GM18868 (cell line): ENCODE measurements around the gene JUP.
"Not testable (repeated sequence)": the region's sequence is repeated elsewhere in the genome, so short reads cannot be mapped to it uniquely, and the experiment has no call there.

Experiments used
- ATAC-seq: cut with Tn5 transposase; IDR thresholded peaks from one replicate; pipeline ENCODE4 v1.9.1; 2021; ENCODE audit warnings: mild to moderate bottlenecking, moderate library complexity; ENCODE audit not compliant: unreplicated experiment

Gene JUP

DNA sequence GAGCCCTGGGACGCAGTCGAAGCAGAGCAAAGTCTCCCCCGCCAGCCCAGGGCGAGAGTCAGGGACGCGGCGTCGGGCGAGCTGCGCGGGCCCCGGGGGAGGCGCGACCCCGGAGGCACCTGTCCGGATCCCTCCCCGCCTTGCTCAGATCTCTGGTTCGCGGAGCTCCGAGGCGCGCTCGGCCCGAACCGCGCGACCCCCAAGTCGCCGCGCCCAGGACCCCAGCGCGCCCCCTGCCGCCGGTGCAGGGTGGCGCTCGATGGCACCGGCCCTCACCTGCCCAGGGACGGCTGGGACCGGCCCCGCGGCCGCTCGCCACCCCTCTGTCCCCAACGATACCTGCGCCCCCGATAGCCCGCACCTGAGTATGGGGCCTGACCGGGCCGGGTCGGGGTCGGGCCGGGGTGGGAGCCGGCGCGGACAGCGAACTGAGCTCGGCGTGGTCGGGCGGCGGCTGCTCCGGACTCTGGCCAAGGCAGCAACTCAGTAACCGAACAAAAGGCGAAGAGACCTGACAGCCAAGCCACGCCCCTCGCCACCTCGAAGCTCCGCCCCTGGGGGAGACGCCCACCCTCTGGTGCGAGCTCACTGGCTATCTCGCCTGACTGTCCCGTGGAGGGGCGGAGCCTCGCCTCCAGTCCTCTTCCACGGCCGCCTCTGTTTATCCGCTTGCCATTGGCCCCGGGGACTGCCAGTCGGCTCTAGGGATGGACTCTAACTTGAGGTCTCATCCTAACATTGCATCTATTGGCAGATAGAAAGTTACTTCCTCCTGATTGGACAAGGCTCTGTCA, at the start of gene JUP:
JUP (minus strand) TSS at position 485 of the 794 bp plus-strand sequence. CDS start 14,857 bp downstream, outside the sequence.
- ATAC-seq: peak; percentile 86

DNA sequence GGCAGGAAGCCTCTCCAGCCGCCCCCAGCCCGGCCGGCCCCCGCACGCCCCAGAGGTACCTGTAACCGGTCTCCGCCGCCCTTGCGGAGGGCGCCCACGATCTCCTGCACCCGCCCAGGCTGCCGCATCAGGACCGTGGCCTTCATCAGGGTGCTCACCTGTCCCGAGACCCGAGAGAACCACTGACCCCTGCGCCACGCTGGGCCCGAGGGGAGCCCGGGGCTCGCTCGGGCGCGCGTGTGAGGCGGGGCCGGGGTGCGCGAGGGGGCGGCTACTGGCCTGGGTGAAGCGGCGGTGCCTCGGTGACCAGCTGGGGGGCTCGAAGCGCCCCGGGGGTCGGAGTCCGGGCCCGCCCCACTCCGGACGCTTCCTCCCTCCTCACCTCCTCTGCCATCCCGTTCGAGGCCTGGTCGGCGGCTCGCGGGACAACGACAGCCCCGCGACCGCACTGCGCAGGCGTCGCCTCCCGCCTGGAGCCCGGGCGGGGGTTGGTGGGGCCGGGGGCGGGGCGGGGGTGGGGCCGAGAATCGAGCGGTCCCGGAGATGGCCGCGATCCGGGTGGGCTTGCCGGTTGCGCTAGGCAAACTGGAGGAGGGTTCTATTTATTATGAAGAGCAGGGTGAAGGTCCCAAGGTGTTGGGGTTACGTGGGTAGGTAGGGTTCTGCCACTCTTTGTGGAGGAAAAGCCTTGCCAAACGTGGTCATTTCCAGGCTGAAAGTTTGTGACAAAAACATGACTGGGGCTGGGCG, 49.5 kb upstream of the JUP start, which contains the start of gene NT5C3B:
NT5C3B (minus strand) TSS at position 433 of the 750 bp plus-strand sequence; CDS start at position 394, 39 bp downstream.
- ATAC-seq: peak; percentile 45

DNA sequence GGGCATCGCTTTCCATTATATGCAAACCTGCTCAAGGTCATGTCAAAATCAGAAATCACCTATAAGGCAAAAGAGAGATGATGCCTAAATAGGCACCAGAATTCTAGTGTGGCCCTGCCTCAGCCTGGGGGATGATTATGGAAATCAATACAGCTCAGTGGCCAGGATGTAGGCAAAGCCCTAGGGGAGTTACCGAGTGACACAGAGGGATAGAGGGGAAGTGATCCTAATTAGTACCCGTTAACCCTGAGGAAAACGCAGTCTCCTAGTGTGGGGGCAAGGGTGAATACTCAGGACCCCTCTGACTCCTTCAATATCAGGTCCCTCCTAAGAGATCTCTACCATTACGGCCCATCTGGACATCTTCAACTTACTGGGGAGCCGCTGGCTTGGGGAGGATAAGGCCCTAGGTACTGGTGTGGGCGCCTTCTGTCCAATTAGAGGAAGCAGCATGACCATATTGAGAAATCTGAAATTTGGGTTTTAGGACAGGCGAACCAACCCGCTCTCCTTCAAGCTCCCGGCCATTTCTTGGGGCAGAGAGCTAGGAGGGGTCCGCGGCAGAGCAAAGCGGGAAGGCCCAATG, 48.8 kb upstream of the JUP start:
- ATAC-seq: no peak

DNA sequence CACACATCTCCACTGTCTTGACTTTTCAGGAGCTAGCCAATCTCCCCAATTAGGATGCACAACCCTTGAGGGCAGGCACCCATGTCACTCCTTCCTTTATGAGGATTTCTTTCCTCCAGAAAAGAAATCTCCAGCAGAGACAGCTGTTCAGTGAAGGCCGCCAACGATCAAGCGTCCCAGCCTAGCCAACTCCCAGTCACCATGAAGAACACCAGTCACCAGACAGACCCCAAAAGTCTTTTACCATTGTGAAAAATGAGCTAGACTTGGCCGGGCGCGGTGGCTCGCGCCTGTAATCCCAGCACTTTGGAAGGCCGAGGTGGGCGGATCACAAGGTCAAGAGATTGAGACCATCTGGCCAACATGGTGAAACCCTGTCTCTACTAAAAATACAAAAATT, 43.5 kb upstream of the JUP start:
- not testable (repeated sequence) for ATAC-seq

DNA sequence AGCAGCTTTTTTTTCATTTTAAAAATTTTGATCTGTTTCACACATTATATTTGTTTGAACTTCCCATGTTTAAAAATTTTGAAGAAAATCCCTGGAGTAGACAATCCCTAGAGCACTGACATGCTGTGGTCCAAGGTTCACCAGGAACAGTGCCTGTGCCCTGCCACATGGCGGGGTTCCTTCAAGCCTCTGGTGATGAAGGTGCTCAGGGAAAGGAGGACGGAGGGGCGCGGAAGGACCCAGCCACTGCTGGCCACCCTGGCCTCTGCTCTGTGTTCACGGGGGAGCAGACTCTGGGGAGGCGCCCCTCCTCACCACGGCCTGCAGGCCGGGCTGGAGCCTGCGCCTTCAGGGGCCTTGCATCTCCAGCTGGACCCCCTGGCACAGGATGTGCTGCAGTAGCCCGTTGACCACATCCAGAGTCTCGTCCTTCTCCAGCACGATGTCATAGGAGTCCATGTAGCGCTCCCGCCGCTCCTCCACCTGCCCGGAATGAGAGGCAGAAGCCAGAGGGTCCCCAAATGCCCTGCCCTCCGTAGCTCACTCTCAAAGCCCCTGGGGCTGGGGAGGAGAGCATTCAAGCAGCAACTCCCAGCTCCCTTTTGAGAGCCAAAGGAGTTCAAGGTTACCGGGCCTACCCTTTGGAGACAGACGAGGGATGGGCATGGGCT, 38.8 kb upstream of the JUP start:
- ATAC-seq: no peak

DNA sequence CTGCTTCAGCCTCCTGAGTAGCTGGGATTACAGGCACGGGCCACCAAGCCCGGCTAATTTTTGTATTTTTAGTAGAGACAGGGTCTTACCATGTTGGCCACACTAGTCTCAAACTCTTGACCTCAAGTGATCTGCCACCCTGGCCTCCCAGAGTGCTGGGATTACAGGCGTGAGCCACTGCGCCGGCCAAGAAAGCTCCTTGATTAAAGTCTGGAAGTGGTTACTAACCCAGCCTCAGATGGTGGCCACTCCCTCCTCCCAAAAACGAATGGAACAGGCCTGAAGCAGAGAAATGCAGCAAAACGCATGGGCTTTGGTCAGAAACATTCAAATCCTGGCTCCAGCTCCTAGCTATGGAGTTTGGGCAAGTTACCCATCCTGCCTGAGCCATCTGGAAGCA, 37.6 kb upstream of the JUP start:
- ATAC-seq: no peak

DNA sequence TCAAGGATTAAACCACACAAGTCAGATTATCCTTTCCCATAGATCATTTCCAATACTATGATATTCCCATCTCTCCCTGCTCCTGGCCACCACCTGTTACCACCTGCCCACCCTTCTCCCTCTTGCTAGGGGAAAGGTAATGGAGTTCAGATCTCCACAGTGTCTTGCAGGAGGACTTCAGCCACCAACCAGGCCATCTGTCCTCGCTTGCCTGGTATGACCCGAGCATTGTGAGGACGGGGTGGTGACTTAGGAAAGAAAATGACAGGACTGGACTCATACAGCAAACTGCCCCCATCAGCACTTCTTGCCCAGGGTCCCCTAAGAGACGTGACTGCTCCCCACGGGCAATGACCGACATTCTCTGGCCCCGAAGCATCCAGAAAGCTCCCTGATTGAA, 37.1 kb upstream of the JUP start:
- ATAC-seq: no peak

DNA sequence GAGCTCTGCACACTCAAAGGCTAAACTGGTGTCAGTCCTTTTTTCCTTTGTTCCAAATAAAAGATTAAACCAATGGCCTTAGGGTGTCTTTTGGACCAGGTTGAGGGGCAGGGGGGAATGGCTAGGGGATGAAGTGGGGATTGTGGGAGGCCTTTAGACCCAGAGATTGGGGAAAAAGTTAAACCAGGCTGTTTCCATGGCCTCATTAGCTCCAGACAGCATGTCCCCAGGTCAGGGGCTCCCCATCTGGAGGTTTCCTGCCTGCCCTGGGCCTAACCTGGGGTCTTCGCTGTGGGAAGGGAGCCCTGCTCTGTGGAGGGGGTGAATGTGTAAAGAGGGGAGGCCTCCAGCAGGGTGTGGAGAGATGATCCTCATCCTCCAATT, 36.6 kb upstream of the JUP start:
- no peak for ATAC-seq

DNA sequence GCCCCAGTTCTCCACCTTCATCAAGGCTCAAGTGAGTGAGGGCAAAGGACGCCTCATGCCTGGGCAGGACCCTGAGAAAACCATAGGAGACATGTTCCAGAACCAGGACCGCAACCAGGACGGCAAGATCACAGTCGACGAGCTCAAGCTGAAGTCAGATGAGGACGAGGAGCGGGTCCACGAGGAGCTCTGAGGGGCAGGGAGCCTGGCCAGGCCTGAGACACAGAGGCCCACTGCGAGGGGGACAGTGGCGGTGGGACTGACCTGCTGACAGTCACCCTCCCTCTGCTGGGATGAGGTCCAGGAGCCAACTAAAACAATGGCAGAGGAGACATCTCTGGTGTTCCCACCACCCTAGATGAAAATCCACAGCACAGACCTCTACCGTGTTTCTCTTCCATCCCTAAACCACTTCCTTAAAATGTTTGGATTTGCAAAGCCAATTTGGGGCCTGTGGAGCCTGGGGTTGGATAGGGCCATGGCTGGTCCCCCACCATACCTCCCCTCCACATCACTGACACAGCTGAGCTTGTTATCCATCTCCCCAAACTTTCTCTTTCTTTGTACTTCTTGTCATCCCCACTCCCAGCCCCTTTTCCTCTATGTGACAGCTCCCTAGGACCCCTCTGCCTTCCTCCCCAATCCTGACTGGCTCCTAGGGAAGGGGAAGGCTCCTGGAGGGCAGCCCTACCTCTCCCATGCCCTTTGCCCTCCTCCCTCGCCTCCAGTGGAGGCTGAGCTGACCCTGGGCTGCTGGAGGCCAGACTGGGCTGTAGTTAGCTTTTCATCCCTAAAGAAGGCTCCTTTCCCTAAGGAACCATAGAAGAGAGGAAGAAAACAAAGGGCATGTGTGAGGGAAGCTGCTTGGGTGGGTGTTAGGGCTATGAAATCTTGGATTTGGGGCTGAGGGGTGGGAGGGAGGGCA, 36.0 kb upstream of the JUP start:
- no peak for ATAC-seq

DNA sequence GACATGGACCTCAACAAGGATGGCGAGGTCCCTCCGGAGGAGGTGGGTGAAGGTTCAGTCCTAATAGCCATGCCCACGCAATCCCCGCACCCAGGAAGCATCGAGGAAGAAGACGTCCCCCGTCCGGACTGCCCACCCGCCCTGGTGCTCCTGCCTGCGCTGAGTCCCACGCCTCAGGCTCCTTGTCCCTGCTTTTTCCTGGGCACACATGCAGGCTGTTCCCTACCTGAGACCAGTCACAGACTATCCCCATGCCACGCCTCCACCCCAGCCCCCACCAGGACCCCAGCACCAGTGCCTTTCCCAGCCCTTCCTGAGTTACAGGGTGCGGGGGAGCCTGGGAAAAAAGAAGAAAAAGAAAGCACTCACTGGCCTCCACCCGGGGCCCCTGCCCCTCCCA, 35.3 kb upstream of the JUP start:
- no peak for ATAC-seq

DNA sequence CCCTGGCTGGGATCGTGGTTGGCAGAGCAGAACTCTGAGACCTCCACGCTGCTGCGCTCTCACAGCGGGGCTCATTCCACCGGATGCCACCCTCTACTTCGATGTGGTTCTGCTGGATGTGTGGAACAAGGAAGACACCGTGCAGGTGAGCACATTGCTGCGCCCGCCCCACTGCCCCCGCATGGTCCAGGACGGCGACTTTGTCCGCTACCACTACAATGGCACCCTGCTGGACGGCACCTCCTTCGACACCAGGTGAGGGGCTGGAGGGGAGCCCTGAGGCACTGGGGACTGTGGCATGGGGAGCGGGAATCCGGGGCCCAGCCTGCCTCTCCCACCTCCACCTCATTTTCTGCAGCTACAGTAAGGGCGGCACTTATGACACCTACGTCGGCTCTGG, 31.5 kb upstream of the JUP start:
- no peak for ATAC-seq

DNA sequence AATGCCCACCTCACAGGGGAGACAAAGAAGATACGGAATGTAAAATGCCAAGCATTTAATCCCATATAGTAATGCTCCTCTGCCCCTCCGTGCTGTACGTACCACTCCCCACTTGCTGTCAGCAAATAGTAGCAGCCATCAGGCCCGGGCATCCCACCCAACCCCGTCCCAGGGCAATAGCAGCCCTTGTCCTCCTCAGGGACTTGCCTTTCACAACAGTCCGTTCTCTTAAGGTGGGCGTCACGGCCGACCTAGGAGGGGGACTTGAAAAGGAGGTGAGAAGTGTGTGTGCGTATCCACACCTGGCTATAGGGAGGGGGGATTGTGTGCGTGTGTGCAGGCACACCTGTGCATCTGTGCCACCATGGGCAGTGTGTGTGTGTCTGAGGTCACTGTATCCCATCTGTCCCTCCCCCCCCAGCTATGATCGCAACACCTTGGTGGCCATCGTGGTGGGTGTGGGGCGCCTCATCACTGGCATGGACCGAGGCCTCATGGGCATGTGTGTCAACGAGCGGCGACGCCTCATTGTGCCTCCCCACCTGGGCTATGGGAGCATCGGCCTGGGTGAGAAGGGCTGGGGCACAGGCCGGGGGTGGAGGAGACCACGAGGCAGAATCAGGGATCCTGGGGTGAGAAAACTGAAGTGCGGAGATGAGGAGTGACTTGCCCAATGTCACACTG, 30.3 kb upstream of the JUP start:
- no peak for ATAC-seq

DNA sequence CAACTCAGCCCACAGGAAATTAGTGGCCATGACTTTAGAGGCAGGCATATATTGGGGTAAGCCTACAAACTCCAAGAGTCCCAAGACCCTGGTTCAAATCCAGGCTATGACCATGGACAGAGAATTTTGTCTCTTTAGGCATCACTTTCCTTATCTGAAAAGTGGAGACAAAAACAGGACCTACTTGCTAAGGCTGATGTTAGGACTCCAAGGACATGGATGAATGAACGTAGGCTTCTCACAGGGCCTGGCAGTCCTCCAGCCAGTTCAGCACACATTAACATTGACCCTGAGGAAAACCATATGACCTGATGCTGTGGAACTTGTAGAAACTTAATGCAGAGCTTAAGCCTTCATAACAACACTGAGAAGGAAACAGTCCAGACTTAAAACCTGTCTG, 27.7 kb upstream of the JUP start:
- ATAC-seq: no peak

DNA sequence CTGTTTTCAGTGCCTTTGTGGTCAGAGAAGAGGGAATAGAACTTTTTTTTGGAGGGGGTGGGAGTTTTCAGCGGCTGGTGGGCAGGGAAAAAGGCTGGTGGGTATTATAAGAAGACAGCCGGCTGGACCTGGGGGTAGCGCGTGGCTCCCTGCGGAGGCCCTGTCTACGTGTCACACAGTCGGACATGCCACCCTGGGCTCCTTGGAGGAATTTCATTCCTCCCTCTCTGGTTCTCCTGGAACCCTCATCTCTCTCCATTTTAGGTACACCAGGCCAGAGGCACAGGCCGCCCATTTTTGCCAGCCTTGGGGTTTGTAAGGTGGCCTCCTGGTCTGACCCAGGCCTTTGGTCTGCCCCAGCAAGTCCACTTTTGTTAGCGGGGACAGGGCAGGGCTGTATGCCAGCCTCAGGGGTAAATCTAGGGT, 27.2 kb upstream of the JUP start:
- no peak for ATAC-seq

DNA sequence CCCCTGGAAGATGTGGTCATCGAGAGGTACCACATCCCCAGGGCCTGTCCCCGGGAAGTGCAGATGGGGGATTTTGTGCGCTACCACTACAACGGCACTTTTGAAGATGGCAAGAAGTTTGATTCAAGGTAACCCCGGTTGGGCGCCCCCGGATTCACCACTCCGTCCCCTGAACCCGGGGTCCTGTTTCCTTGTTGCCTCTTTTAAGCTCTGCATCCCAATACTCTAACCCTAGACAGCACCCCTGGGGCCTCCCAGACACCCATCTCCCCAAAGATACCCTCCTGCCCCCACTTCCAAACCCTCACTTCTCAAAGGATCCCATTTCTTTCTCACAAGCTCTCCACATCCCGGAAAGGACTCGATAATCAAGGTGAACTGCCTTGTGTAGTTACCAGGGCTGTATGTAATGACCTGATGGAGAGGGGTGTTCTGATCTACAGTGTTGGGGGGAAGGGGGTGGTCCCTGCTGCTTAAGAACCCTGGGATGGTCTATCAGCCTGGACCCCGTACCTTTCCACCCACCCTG, 26.7 kb upstream of the JUP start:
- no peak for ATAC-seq

DNA sequence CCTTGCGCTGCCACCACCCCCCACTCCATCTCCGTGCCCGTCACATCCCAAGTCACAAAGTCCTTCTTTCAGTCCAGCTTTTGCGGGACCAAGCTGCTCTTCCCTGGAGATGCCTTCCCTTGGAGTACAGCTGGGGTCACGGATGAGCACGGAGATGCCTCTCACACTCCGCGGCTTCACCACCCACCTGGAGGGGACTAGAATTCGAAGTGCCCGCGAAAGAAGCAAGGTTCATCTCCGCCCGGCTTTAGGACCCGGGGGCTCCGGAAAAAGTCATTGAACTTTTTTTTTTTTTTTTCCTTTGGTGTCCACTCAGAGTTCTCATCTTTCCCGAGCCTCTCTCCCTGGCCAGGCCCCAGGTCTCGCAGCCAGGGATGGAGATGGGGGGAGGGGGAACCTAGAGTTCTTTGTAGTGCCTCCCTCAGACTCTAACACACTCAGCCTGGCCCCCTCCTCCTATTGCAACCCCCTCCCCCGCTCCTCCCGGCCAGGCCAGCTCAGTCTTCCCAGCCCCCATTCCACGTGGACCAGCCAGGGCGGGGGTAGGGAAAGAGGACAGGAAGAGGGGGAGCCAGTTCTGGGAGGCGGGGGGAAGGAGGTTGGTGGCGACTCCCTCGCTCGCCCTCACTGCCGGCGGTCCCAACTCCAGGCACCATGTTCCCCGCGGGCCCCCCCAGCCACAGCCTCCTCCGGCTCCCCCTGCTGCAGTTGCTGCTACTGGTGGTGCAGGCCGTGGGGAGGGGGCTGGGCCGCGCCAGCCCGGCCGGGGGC, 26.1 kb upstream of the JUP start, which contains the start of gene FKBP10:
FKBP10 (plus strand) TSS at position 624 of the 771 bp plus-strand sequence; CDS start at position 655, 31 bp downstream.
- no peak for ATAC-seq

DNA sequence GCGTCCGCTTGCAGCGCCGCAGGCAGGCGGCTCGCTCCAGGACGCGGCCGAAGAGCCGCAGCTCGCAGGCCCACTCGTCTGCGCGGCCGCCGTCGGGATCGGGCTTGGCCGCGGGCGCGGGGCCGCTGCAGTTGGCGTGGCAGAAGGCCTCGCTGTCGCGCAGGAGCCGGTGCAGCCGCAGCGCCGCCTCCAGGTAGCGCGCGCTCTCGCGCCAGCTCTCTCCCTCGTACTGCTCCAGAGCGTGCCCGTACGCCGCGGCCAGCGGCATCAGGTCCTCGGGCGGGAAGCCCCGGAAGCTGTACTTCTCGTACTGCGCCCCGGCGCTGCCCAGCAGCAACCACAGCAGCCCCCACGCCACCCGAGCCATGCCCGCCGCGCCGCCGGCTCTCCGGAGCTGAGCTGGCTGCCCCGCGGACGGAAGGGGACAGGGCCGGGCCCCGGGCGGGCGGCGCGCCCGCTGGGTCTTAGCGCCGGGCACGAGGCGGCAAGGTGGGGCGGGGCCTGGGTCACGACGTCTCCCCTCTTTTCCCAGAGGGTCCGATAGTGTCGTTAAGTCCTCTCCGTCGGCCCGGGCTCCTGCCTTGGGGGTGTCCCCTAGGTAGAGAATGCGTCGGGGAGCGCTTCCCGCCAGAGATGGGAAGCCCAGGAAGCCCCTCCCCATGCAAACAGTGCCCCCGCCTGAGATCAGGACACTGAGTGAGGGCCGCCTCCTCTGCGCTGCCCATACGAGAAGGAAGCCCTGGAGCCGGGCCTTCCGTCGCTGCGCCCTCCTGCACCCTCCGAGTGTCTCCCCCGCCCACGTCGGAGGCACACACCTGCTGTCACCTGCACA, 25.3 kb upstream of the JUP start, which contains the start of gene P3H4:
P3H4 (minus strand) TSS at position 401 of the 832 bp plus-strand sequence; CDS start at position 367, 34 bp downstream.
- ATAC-seq: peak; percentile 67
